ENCODE results near the gene RNU7-1. TPM values are rescaled to one million over a fixed set of nuclear protein-coding genes. Genes with fewer than 3 reads are reported as not detected.
A peak's percentile ranks its signal among the peaks of the same experiment; 100 is the strongest.

The RNU7-1 gene
- total RNA-seq, 4 donors from 2014 or later = not detected

DNA sequence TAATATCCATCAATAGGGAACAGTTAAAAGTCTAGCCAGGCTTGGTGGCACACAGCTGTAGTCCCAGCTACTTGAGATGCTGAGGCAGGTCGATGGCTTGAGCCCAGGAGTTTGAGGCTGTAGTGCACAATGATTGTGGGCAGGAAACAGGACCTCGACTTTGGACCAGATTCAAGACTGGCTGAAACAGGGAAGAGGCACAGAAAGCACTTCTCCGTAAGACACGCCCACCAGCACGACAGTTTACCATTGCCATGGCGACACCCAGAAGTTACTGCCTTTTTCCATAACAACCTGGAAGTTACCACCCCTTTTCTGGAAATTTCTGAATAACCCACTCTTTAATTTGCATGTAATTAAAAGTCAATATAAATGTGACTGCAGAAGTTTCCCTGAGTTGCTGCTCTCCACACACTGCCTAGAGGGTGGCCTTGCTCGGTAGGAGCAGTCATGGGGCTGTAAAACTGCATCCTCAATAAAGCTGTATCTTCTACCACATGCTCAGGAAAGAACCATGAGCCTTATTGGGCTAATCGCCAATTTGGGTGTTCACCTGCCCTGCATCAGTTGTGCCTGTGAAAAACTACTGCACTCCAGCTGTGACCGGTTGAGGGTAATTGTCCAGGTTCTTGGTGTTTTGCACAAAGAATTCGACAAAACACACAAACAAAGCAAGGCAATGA is 43.6 kb upstream of the RNU7-1 start:
- Histone ChIP-seq H3K4me3 (no peak overlapping the region), H3K27ac (peak overlapping the region; percentile 30 to 70 (median 63)), H3K36me3 (no peaks in the 10 kb centered on the region), H3K27me3 (no peaks in the 10 kb centered on the region), H3K9me3 (no peaks in the 10 kb centered on the region), H3K4me1 (peaks cover under 1 to 21% (median 18%) of the 10 kb centered on the region in 4 donors)
- WGBS, 2 donors (ENCODE audit: low coverage in 1 of 2) = 25 to 35% methylated on average over 2 to 10 of the region's 10 CpGs
- in situ Hi-C loops (cut with MboI; ENCODE audit: low pct_ligation_motif_present in 1 of 4, low pct_unique_long_range_greater_than_20kb in 1 of 4, low sequenced_read_pairs in 3 of 4) = loop anchor here in 1 of 4 donors (25.0 kb wide), 1 partner anchor 212 kb away; the partner anchor contains the start of gene C1RL
- intact Hi-C loops (cut with DNase I; ENCODE audit: low total_unique reads) = loop anchor here (2.0 kb wide), 1 partner anchor 149 kb away; no protein-coding TSS in a partner anchor
- DNase-seq = peak; percentile 85
- TF ChIP-seq POLR2A (IDR thresholded peaks at IDR 0.05) (peak; percentile 43), POLR2AphosphoS5 (IDR thresholded peaks at IDR 0.05) (peak in 2 of 3 donors; percentile 29 to 76)
- TF ChIP-seq, protein P1, sequence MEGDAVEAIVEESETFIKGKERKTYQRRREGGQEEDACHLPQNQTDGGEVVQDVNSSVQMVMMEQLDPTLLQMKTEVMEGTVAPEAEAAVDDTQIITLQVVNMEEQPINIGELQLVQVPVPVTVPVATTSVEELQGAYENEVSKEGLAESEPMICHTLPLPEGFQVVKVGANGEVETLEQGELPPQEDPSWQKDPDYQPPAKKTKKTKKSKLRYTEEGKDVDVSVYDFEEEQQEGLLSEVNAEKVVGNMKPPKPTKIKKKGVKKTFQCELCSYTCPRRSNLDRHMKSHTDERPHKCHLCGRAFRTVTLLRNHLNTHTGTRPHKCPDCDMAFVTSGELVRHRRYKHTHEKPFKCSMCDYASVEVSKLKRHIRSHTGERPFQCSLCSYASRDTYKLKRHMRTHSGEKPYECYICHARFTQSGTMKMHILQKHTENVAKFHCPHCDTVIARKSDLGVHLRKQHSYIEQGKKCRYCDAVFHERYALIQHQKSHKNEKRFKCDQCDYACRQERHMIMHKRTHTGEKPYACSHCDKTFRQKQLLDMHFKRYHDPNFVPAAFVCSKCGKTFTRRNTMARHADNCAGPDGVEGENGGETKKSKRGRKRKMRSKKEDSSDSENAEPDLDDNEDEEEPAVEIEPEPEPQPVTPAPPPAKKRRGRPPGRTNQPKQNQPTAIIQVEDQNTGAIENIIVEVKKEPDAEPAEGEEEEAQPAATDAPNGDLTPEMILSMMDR (IDR thresholded peaks at IDR 0.05) = no peak

DNA sequence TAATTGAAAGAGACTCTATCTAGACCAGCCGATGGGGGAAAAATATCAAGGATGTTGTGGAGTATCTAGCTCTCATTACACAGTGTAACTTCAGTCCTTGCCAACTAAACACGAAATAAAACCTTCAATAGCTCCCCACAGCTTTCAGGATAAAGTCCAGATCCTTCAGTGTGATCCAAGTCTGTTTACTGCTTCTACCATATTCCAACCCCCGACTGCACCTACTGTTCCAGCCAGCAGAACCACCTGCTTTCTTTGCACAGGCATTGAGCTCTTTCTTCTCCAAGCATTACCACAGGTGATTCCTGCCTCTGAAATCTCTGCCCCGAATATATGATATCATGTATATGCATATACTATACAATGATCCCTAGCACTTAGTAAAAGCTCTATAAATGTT is 41.2 kb upstream of the RNU7-1 start:
- WGBS, 2 donors (ENCODE audit: low coverage in 1 of 2) = 55 to 56% methylated on average over 3 to 4 of the region's 4 CpGs
- no peak for DNase-seq
- no peaks in the 10 kb centered on the region for H3K9me3 ChIP-seq
- in situ Hi-C loops (cut with MboI; ENCODE audit: low pct_ligation_motif_present in 1 of 4, low pct_unique_long_range_greater_than_20kb in 1 of 4, low sequenced_read_pairs in 3 of 4) (loop anchor here in 1 of 4 donors (25.0 kb wide), 1 partner anchor 210 kb away; the partner anchor contains the start of gene C1RL), intact Hi-C loops (cut with DNase I; ENCODE audit: low total_unique reads) (no loop called here)
- no peaks in the 10 kb centered on the region for H3K36me3 ChIP-seq
- peaks cover 4 to 27% (median 23%) of the 10 kb centered on the region in 4 donors for H3K4me1 ChIP-seq
- no peak overlapping the region for H3K4me3 ChIP-seq
- no peak overlapping the region for H3K27ac ChIP-seq
- TF ChIP-seq, protein P1 (IDR thresholded peaks at IDR 0.05) = no peak
- TF ChIP-seq EP300 (IDR thresholded peaks at IDR 0.05; ENCODE audit: low read depth) (no peak), POLR2AphosphoS5 (IDR thresholded peaks at IDR 0.05) (no peak), POLR2A (IDR thresholded peaks at IDR 0.05) (no peak)
- H3K27me3 ChIP-seq = no peaks in the 10 kb centered on the region

DNA sequence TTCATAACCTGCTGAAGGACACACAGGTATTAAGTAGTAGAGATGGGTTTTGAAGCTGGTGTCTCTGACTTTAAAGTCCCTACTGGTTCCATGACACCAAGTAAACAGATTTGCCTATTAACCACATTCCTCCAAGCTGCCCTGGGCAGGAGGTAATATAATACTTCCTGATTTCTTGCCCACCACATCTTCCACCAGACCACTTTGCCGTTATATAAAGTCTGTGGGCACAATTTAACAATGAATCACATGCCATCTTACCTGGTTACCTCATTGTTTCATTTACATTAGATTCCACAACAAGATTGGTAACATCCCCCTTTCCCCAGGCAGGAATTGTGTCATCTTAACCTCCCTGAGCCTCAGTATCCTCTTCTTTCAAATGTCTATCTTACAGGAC is 39.9 kb upstream of the RNU7-1 start:
- H3K9me3 ChIP-seq = no peaks in the 10 kb centered on the region
- TF ChIP-seq, protein P1 (IDR thresholded peaks at IDR 0.05) = no peak
- TF ChIP-seq POLR2A (IDR thresholded peaks at IDR 0.05) (no peak), EP300 (IDR thresholded peaks at IDR 0.05; ENCODE audit: low read depth) (no peak), POLR2AphosphoS5 (IDR thresholded peaks at IDR 0.05) (no peak)
- intact Hi-C loops (cut with DNase I; ENCODE audit: low total_unique reads) = no loop called here
- DNase-seq = no peak
- H3K4me3 ChIP-seq = no peak overlapping the region
- peaks cover 4 to 27% (median 23%) of the 10 kb centered on the region in 4 donors for H3K4me1 ChIP-seq
- H3K27me3 ChIP-seq = no peaks in the 10 kb centered on the region
- 50 to 73% methylated on average over 1 of the region's 1 CpG for WGBS, 2 donors (ENCODE audit: low coverage in 1 of 2)
- in situ Hi-C loops (cut with MboI; ENCODE audit: low pct_ligation_motif_present in 1 of 4, low pct_unique_long_range_greater_than_20kb in 1 of 4, low sequenced_read_pairs in 3 of 4) = loop anchor here in 1 of 4 donors (25.0 kb wide), 1 partner anchor 209 kb away; the partner anchor contains the start of gene C1RL
- H3K36me3 ChIP-seq = no peaks in the 10 kb centered on the region
- no peak overlapping the region for H3K27ac ChIP-seq

DNA sequence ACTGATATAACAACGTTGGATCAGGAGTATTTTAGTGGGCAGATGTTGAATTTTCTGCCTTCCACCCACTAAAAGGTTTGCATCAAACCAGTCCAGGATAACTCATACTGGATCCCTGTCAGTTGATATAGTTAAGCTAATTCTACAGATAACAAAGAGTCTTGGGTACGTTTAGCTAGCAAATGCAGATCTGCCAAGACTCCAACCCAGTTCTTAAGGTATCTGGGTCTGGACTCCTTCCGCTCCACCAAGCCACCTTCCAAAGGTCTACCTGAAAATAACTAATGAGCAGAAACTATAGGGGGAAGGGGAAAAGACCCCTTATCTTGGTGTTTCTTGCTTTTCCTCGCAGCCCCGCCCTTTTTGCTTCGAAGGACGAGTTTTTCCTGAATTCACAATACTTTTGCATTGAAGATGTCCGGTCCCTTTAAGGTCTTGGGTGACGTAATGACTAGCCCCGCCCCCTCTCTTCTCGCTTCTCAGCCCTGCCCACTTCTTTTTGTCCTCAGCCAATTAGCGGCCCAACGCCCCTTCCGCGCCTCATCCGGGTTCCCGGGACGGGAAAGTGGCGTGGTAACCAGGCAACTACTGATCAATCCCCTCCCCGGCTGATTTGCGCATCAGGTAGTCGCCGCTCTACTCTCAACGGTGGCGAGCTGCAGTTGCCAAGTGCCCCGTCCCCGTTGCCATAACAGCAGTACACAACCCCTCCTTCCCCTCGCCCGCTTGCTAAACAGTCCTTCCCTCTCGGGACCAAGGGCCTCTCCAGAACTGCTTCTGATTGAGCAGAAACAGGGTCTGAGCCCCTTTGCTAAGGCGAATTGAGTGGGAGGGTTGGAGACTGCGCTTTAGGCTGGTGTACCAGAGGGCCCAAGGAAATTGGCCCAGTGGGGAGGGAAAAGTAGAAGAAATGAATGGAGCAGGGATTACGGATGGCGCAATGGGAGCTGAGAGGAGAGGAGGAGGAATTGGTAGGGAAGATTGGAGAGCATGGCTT is 39.0 kb upstream of the RNU7-1 start, which contains the start of gene LRRC23:
LRRC23 (plus strand) TSS at position 543 of the 997 bp plus-strand sequence. CDS start 812 bp downstream, outside the sequence.
- Histone ChIP-seq H3K27me3 (no peaks in the 10 kb centered on the region), H3K4me1 (peaks cover 4 to 23% (median 20%) of the 10 kb centered on the region in 4 donors), H3K4me3 (peak within 1 kb of the TSS; percentile 18 to 74 (median 56)), H3K36me3 (no peaks in the 10 kb centered on the region), H3K9me3 (no peaks in the 10 kb centered on the region), H3K27ac (peak within 1 kb of the TSS; percentile 79 to 87 (median 85))
- in situ Hi-C loops (cut with MboI; ENCODE audit: low pct_ligation_motif_present in 1 of 4, low pct_unique_long_range_greater_than_20kb in 1 of 4, low sequenced_read_pairs in 3 of 4) (loop anchor here in 1 of 4 donors (25.0 kb wide), 1 partner anchor 208 kb away; the partner anchor contains the start of gene C1RL), intact Hi-C loops (cut with DNase I; ENCODE audit: low total_unique reads) (no loop called here)
- WGBS, 2 donors (ENCODE audit: low coverage in 1 of 2) = 6 to 10% methylated on average over 12 to 34 of the region's 34 CpGs
- peak; percentile 99 for DNase-seq
- peak; percentile 56 for TF ChIP-seq POLR2A (IDR thresholded peaks at IDR 0.05)
- TF ChIP-seq EP300 (IDR thresholded peaks at IDR 0.05; ENCODE audit: low read depth) = no peak
- TF ChIP-seq POLR2AphosphoS5 (IDR thresholded peaks at IDR 0.05) = peak; percentile 54 to 76 (median 76)
- TF ChIP-seq, protein P1 (IDR thresholded peaks at IDR 0.05) = no peak

Measured in transverse colon (tissue), 4 donors.